GM19467 (cell line): Measurements from ENCODE around the gene ATOH8.
"Not testable (repeated sequence)": the region's sequence is repeated elsewhere in the genome, so short reads cannot be mapped to it uniquely, and the experiment has no call there.

Source experiments
- ATAC-seq: cut with Tn5 transposase; IDR thresholded peaks from one replicate; pipeline ENCODE4 v1.9.1; 2021; ENCODE audit warnings: mild to moderate bottlenecking, moderate library complexity; ENCODE audit not compliant: unreplicated experiment

ATOH8 gene

GRCh38 chr2:85823951-85824350 lies 70.2 kb downstream of the ATOH8 start:
- ATAC-seq, result no peak

GRCh38 chr2:85826990-85827878 lies 73.4 kb downstream of the ATOH8 start:
- no peak for ATAC-seq

- ATAC-seq, result no peak
Measured at GRCh38 chr2:85827879-85828569, 74.2 kb downstream of the ATOH8 start.

- ATAC-seq, result no peak
Measured at GRCh38 chr2:85828725-85829124, 74.9 kb downstream of the ATOH8 start.

- ATAC-seq, result not testable (repeated sequence)
Measured at GRCh38 chr2:85829394-85829793, 75.6 kb downstream of the ATOH8 start.

GRCh38 chr2:85830645-85831044 lies 76.9 kb downstream of the ATOH8 start:
- no peak for ATAC-seq

GRCh38 chr2:85831735-85832134 lies 77.9 kb downstream of the ATOH8 start:
- no peak for ATAC-seq

- no peak for ATAC-seq
Measured at GRCh38 chr2:85834466-85834865, 80.7 kb downstream of the ATOH8 start.
